SK-N-MC (cell line): ENCODE measurements around the gene DLL4.
"Not testable (repeated sequence)": the region's sequence is repeated elsewhere in the genome, so short reads cannot be mapped to it uniquely, and the experiment has no call there.

Experiments
- DNase-seq: peaks from one replicate; pipeline ENCODE4 v3.0.0-alpha.2; 2011; ENCODE audit warnings: low read depth, low spot score
- H3K27ac ChIP-seq: fragments of 200-600 bp; sonication (generic); 2 replicates; pipeline ENCODE4 v1.5.1; 2016; ENCODE audit warnings: mixed run types
- H3K36me3 ChIP-seq: fragments of 200-600 bp; sonication (generic); 2 replicates; pipeline ENCODE4 v1.6.1; 2017; ENCODE audit warnings: antibody characterized with exemption, low read length, mixed read lengths; ENCODE audit not compliant: insufficient read depth
- H3K4me3 ChIP-seq: fragments of 200-600 bp; sonication (generic); 2 replicates; pipeline ENCODE4 v1.5.1; 2016
- H3K9ac ChIP-seq: fragments of 200-600 bp; sonication (generic); 2 replicates; pipeline ENCODE4 v1.8.0; 2017; ENCODE audit warnings: mixed run types, mixed read lengths; ENCODE audit not compliant: insufficient read length
- H3K9me3 ChIP-seq: fragments of 200-600 bp; sonication (generic); 2 replicates; pipeline ENCODE4 v1.6.1; 2017; ENCODE audit warnings: low read depth, mild to moderate bottlenecking, antibody characterized with exemption, low read length, moderate library complexity, mixed read lengths
- EZH2 ChIP-seq: fragments of 200-600 bp; sonication (generic); IDR thresholded peaks from one replicate; pipeline ENCODE4 v1.6.1; 2017; ENCODE audit warnings: antibody characterized with exemption
- FOXP2 ChIP-seq: optimal IDR thresholded peaks from 2 replicates; pipeline ENCODE3; 2011; ENCODE audit warnings: mild to moderate bottlenecking, moderate library complexity; ENCODE audit not compliant: insufficient read depth; ENCODE audit errors: extremely low read length, control extremely low read depth
- POLR2AphosphoS5 ChIP-seq: IDR thresholded peaks from 2 replicates; pipeline ENCODE4 v1.6.1; 2012; ENCODE audit warnings: mild to moderate bottlenecking, low read depth, low read length, borderline replicate concordance

Gene DLL4

DNA sequence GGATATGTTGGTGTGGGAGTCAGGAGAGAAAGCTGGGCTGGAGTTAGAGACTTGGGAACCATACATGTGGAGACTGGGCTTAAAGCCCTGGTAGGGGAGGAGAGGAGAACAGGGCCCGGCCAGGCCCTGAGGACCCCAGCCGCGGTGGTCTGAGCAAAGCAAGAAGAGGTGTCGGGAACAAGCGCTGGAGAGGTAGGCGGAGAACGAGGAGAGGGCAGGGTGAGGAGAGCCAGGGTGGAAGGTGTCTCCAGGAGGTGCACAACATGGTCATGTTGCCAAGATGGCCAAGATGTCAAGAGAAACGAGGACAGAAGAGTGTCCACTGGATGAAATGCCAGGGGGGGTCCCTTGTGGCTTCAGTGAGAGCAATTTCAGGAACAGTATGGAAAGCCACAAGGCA is 29.6 kb downstream of the DLL4 start:
- no peak overlapping the region for H3K4me3 ChIP-seq
- H3K9me3 ChIP-seq: no peaks in the 10 kb centered on the region
- DNase-seq: no peak
- H3K9ac ChIP-seq: no peak overlapping the region
- TF ChIP-seq FOXP2 (no peak), EZH2 (no peak)
- H3K27ac ChIP-seq: peak overlapping the region; percentile 36; the same call in 1 of the 2 replicates
- peaks cover 32% of the 10 kb centered on the region; the same call in 1 of the 2 replicates for H3K36me3 ChIP-seq

DNA sequence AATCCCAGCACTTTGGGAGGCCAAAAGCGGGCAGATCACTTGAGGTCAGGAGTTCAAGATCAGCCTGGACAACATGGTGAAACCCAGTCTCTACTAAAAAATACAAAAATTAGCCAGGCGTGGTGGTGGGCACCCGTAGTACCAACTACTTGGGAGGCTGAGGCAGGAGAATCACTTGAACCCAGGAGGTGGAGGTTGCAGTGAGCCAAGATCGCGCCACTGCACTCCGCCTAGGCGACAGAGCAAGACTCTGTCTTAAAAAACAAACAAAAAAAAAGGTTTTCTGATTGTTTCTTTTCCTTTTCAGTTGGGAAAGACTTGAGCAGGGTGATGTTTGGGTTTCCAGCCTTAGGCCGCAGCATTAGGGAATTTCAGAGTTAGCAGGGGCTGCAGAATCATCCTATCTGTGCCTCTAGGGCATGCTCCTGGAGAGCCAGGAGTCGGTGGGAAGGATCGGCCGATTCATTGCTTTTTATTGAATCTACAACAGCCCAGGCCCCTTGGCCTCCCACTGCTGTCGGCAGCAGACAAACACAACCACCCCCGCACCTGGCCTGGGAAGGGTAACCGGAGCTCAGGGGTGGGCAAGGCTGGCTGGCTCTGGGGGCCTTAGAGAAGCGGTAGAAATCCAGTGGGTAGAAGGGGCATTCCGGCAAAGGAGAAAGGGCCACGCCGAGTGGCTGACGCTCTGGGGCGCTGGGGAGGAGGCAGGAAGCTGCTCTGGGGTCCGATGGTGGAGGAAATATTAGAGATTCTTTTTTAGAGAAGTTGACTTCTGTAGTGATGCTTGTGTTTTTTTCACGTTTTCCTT is 30.4 kb downstream of the DLL4 start:
- no peak overlapping the region for H3K9ac ChIP-seq
- no peak for DNase-seq
- TF ChIP-seq EZH2: no peak
- no peaks in the 10 kb centered on the region for H3K9me3 ChIP-seq
- H3K27ac ChIP-seq: peak overlapping the region; percentile 77
- H3K36me3 ChIP-seq: peaks cover 24% of the 10 kb centered on the region; the same call in 1 of the 2 replicates
- H3K4me3 ChIP-seq: no peak overlapping the region

DNA sequence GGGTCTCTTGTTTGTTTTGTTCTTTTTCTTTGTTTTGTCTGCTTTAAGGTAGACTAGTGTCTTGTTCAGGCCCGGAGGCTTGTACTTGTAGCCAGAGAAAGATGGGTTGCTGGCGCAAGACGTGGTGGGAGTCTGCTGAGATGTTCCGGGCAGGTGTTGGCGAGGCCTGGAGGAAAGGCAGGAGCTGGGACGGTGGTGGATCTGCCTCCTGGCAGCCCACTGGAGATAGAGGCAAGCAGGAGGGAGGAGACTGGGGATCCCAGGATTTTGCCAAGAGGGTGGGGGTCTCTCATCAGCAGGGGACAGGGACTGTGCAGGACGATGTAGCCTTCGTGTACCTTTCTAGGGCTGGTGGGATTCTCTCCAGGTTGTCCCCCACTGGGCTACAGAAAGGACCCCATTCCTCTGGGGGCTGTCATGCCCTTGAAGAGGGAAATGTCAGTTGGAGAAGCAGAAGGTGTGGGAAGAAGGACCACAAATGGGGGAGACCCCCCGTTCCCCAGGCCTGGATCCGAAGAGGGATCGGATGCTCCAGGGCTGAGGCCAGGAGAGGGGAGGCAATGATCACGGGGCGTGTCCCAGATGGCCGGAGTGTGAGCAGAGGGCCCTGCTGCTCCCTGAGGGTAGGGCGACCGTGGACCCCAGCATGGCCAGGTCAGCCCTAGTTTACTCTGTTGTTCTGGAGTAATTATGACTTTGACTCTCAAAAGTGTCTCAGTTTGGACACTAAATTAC is 31.2 kb downstream of the DLL4 start:
- H3K4me3 ChIP-seq: no peak overlapping the region
- H3K9me3 ChIP-seq: no peaks in the 10 kb centered on the region
- DNase-seq: no peak
- TF ChIP-seq POLR2AphosphoS5: no peak
- TF ChIP-seq FOXP2: no peak
- TF ChIP-seq EZH2: no peak
- no peak overlapping the region for H3K9ac ChIP-seq
- peak overlapping the region; percentile 77 for H3K27ac ChIP-seq
- H3K36me3 ChIP-seq: peaks cover 16% of the 10 kb centered on the region; the same call in 1 of the 2 replicates

DNA sequence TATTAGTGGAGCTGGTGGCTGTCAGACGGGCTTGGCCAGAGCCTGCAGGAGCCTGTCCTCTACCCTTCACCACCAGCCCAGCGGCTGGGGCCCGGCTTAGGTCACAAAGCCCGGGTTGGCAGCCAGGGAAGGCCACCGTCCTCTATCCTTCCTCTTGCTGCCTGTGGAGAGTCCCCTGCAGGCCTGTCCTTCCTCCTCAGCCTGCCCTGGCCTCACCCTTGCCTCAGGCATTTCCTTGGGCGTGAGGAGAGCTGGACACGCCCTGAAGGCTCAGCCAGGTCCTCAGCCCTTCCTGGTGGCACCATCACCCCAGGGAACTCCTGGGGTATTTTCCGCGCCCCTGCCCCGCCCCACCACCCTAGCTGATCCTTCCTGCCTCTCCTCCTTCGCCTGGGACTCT is 31.8 kb downstream of the DLL4 start:
- TF ChIP-seq POLR2AphosphoS5: no peak
- no peak for TF ChIP-seq EZH2
- no peak for TF ChIP-seq FOXP2
- Histone ChIP-seq H3K4me3 (no peak overlapping the region), H3K9ac (no peak overlapping the region), H3K36me3 (peaks cover 10% of the 10 kb centered on the region; the same call in 1 of the 2 replicates), H3K27ac (no peak overlapping the region), H3K9me3 (no peaks in the 10 kb centered on the region)
- DNase-seq: no peak

DNA sequence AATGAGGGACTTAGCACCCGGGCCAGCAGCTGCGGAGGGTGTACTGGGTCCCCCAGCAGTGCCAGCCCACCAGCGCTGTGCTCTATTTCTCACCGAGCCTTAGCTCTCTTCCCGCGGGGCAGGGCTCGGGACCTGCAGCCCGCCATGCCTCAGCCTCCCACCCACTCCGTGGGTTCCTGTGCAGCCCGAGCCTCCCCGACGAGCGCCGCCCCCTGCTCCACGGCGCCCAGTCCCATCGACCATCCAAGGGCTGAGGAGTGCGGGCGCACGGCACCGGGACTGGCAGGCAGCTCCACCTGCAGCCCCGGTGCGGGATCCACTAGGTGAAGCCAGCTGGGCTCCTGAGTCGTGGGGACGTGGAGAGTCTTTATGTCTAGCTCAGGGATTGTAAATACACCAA is 32.6 kb downstream of the DLL4 start:
- H3K9me3 ChIP-seq, H3K9ac ChIP-seq, H3K4me3 ChIP-seq, DNase-seq, H3K36me3 ChIP-seq, H3K27ac ChIP-seq: not testable (repeated sequence)

DNA sequence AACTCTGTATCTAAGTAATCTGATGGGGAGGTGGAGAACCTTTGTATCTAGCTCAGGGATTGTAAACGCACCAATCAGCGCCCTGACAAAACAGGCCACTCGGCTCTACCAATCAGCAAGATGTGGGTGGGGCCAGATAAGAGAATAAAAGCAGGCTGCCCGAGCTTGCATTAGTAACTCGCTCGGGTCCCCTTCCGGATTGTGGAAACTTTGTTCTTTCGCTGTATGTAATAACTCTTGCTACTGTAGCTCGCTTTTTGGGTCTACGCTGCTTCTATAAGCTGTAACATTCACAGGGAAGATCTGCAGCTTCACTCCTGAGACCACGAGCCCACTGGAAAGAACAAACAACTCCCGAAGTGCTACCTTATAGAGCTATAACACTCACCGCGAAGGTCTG is 33.2 kb downstream of the DLL4 start:
- not testable (repeated sequence) for DNase-seq, H3K9me3 ChIP-seq

DNA sequence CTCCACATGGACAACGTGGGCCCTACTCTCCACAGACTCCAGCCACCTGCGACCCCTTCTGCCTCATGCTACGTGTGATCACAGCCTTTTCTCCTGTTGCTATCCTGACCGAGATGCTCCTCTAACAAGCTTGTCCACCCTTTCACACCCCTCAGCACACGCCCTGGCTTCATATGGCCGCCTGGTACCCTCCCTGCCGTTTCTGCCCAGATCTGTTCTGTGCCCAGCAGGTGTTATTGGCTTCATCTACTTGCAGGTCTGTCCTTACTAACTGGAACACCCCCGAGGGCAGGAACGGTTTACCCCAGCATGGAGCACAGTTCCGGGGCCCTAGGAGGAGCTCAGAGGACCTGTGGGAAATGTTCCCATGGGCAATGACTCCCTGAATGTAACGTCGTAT is 34.1 kb downstream of the DLL4 start:
- no peaks in the 10 kb centered on the region for H3K36me3 ChIP-seq

More for the DNA sequence above, 33.2 kb downstream of the DLL4 start:
- H3K4me3 ChIP-seq, H3K36me3 ChIP-seq, H3K27ac ChIP-seq, H3K9ac ChIP-seq: not testable (repeated sequence)

DNA sequence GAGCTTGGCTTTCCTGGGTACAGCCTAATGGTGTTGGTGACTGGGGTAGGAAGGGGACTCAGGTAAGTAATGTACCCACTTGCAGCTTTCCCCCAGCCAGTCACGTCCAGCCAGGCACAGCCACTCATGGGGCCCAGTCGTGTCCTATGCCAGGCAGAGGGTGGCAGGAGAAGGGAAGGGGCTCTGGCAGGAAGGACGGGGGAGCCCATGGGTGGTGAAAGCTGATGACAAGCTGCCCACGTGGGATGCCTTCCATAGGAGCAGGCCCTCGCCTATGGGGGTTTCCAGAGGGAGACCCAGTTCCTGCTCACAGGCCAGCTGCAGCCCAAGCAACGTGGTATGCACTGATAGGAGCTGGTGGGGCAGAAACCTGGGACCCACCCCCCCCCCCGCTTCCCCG is 34.9 kb downstream of the DLL4 start:
- no peaks in the 10 kb centered on the region for H3K9me3 ChIP-seq
- no peaks in the 10 kb centered on the region for H3K36me3 ChIP-seq
- no peak overlapping the region for H3K4me3 ChIP-seq
- no peak overlapping the region for H3K9ac ChIP-seq
- no peak overlapping the region for H3K27ac ChIP-seq
- TF ChIP-seq FOXP2 (no peak), POLR2AphosphoS5 (no peak), EZH2 (no peak)
- no peak for DNase-seq

More for the DNA sequence above, 34.1 kb downstream of the DLL4 start:
- no peaks in the 10 kb centered on the region for H3K9me3 ChIP-seq
- no peak for TF ChIP-seq FOXP2
- no peak for TF ChIP-seq POLR2AphosphoS5
- no peak for TF ChIP-seq EZH2
- no peak for DNase-seq
- no peak overlapping the region for H3K27ac ChIP-seq
- H3K9ac ChIP-seq: no peak overlapping the region
- H3K4me3 ChIP-seq: no peak overlapping the region

DNA sequence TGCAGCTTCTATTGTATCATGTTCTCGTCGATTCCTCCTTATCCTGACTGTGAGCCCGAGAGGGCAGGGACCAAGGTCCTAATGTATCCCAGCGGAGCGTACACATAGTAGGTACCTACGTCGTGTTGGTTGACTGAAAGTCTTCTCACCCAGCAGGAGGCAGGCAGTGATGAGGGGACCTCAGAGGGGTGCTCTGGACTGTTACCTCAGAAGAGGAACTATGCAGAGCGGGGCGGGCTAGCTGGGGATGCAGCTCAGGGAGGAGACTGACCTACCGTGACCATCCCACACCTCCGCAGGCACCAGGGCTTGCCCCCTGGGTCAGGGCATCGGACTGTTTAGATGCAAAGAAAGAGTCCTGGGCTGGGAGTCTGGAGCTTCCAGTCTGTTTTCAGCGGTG is 35.5 kb downstream of the DLL4 start:
- H3K36me3 ChIP-seq: no peaks in the 10 kb centered on the region
- no peak overlapping the region for H3K27ac ChIP-seq
- no peak for DNase-seq
- TF ChIP-seq FOXP2 (no peak), EZH2 (no peak), POLR2AphosphoS5 (no peak)
- no peak overlapping the region for H3K9ac ChIP-seq
- H3K4me3 ChIP-seq: no peak overlapping the region
- no peaks in the 10 kb centered on the region for H3K9me3 ChIP-seq
